ENCODE results near the gene MYD88. TPM values are rescaled to one million over a fixed set of nuclear protein-coding genes. Genes with fewer than 3 reads are reported as not detected.

Gene MYD88
- total RNA-seq, 1 experiment from 2014 or later, result 32.7 TPM

- H3K4me3 ChIP-seq (ENCODE audit: low read depth in 2 of 2, low read length in 2 of 2), result no peak overlapping the region
- POLR2A ChIA-PET, result no interaction called here
- in situ Hi-C loops (cut with HindIII; ENCODE audit: low pct_unique_long_range_greater_than_20kb, low sequenced_read_pairs), result no loop called here
- H3K36me3 ChIP-seq (ENCODE audit: control insufficient read depth, insufficient read depth, low read length), result peaks cover 2% of the 10 kb centered on the region; the same call in 1 of the 2 replicates
- intact Hi-C loops (cut with micrococcal nuclease; ENCODE audit: unreplicated experiment), result no loop called here
- H3K4me1 ChIP-seq (ENCODE audit: control insufficient read depth, insufficient read depth, low read length), result no peaks in the 10 kb centered on the region
- no peaks in the 10 kb centered on the region for H3K27me3 ChIP-seq (ENCODE audit: control insufficient read depth, insufficient read depth, low read length)
- ATAC-seq (no peak), DNase-seq (ENCODE audit: low read depth, low spot score) (no peak)
- CTCF ChIA-PET, result no interaction called here
- BruUV-seq (replicated peaks), result no TSS peak
- TF ChIP-seq REST (IDR thresholded peaks at IDR 0.05; ENCODE audit: insufficient read depth in 1 of 2, low read depth in 2 of 2, low read length in 1 of 2) (no peak), SIN3A (IDR thresholded peaks at IDR 0.05; ENCODE audit: borderline replicate concordance, insufficient read depth, low read depth, low read length) (no peak), TCF7L2 (IDR thresholded peaks at IDR 0.05; ENCODE audit: low read depth, low read length) (no peak), CTCF (IDR thresholded peaks at IDR 0.05) (no peak), POLR2AphosphoS5 (IDR thresholded peaks at IDR 0.05; ENCODE audit: low read depth, low read length) (no peak)
- no peak overlapping the region for H3K27ac ChIP-seq (ENCODE audit: low read length)
- no peaks in the 10 kb centered on the region for H3K9me3 ChIP-seq (ENCODE audit: control insufficient read depth, insufficient read depth, low read depth, low read length)
These were observed 9.4 kb upstream of the MYD88 start for GRCh38 chr3:38129058-38129457.

- TF ChIP-seq REST (IDR thresholded peaks at IDR 0.05; ENCODE audit: insufficient read depth in 1 of 2, low read depth in 2 of 2, low read length in 1 of 2), result no peak
- TF ChIP-seq TCF7L2 (IDR thresholded peaks at IDR 0.05; ENCODE audit: low read depth, low read length), result no peak
- no peak for TF ChIP-seq CTCF (IDR thresholded peaks at IDR 0.05)
- TF ChIP-seq SIN3A (IDR thresholded peaks at IDR 0.05; ENCODE audit: borderline replicate concordance, insufficient read depth, low read depth, low read length), result no peak
- TF ChIP-seq POLR2AphosphoS5 (IDR thresholded peaks at IDR 0.05; ENCODE audit: low read depth, low read length), result no peak
- ChIA-PET POLR2A (no interaction called here), CTCF (interaction anchor here (0.5 kb wide), 1 partner anchor 12 kb away, joined by 3 read pairs; no protein-coding TSS in a partner anchor)
- H3K4me3 ChIP-seq (ENCODE audit: low read depth in 2 of 2, low read length in 2 of 2), result no peak overlapping the region
- intact Hi-C loops (cut with micrococcal nuclease; ENCODE audit: unreplicated experiment), result no loop called here
- no peak overlapping the region for H3K27ac ChIP-seq (ENCODE audit: low read length)
- H3K9me3 ChIP-seq (ENCODE audit: control insufficient read depth, insufficient read depth, low read depth, low read length), result no peaks in the 10 kb centered on the region
- no peak for ATAC-seq
- no peak for DNase-seq (ENCODE audit: low read depth, low spot score)
- peaks cover 2% of the 10 kb centered on the region for H3K36me3 ChIP-seq (ENCODE audit: control insufficient read depth, insufficient read depth, low read length)
- no TSS peak for BruUV-seq (replicated peaks)
- no peaks in the 10 kb centered on the region for H3K27me3 ChIP-seq (ENCODE audit: control insufficient read depth, insufficient read depth, low read length)
- in situ Hi-C loops (cut with HindIII; ENCODE audit: low pct_unique_long_range_greater_than_20kb, low sequenced_read_pairs), result no loop called here
- H3K4me1 ChIP-seq (ENCODE audit: control insufficient read depth, insufficient read depth, low read length), result no peaks in the 10 kb centered on the region
These were observed 7.8 kb upstream of the MYD88 start for GRCh38 chr3:38130631-38131065.
